COLO668 (cell line): Measurements from ENCODE around the gene ZNF17.
A peak's percentile ranks its signal among the peaks of the same experiment; 100 is the strongest.

Source experiments
- DNase-seq: peaks from one replicate; lab custom pipeline; 2025; ENCODE audit not compliant: unreplicated experiment; lab: John Stamatoyannopoulos, UW

Gene ZNF17

DNA sequence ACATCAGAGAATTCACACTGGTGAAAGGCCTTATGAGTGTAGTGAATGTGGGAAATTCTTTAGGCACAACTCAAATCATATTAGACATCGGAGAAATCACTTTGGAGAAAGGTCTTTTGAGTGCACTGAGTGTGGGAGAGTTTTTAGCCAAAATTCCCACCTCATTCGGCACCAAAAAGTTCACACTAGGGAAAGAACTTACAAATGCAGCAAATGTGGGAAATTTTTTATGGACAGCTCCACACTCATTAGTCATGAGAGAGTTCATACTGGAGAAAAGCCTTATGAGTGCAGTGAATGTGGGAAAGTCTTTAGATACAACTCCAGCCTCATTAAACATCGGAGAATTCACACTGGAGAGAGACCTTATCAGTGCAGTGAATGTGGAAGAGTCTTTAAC lies 10.1 kb downstream of the ZNF17 start:
- no peak for DNase-seq

DNA sequence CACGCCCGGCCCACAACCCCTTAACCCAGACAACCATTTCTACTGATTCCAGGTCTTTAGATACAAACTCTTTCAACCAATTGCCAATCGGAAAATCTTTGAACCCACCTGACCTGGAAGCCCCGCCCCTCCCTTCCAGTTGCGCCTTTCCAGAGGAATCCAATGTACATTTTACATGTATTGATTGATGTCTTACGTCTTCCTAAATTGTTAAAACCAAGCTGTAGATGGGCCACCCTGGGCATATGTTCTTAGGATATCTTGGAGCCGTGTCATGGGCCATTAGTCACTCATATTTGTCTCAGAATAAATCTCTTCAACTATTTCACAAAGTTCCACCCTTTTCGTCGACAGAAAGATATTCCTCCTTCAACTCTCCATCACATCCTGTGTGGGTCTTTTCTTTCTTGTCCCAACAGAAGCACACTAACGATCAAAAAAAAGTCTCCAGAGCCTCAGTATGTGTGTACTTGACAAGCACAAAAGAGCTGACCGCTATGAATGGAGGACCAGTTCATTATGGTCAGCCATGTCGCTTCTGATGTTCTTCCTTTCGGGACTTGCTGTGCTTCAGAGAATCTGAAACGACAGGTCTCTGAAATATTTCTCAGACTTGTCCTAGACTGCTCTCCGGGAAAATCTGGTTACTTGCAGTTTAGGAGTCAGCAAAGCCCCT lies 23.6 kb downstream of the ZNF17 start:
- DNase-seq, result no peak

DNA sequence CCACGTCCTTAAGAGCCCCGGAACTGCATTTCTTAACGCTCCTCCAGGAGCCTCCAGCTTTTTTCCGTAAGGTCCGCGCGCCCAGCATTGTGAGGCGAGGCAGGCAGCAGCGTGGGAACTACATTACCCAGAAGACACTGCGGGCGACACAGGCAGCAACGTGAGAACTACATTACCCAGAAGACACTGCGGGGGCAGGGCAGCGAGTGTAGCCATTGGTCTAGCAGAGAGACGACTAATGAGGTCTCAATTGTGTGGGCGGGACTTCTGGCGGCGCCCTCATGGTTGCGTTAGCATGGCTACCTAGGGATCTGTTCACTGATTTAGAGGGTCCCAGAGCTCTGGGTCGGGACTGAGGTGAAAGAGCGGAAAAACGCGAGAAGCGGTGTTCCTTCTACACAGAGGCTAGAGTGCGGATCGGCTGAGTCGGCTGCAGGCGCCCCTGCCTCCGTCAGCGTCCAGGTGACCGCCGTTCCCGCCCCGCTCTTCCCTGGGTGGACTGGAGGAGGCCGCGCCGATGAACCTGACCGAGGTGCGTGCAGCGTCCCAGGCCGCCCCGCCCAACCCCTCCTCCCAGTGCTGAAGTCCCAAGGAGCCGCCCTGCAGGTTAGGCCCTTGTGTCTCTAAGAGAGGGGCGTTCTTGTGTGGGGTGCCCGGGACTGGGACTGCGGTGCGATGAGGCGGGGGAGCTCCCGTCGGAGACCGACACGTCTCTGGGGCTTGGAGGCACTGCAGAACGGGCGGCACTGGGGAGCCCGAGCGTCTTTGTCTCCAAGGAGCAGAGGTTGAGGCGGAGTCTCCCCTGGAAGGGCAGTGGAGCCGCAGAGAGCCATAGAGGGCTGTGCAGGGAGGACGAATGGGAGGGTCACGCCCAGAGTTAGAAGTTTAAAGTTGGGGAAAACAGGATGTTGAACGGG lies 24.4 kb downstream of the ZNF17 start, which contains the start of gene ZNF749:
Gene ZNF749 (plus strand): TSS at position 264 of the 917 bp plus-strand sequence. CDS start 254 bp downstream, at position 518.
- DNase-seq, result peak; percentile 96

DNA sequence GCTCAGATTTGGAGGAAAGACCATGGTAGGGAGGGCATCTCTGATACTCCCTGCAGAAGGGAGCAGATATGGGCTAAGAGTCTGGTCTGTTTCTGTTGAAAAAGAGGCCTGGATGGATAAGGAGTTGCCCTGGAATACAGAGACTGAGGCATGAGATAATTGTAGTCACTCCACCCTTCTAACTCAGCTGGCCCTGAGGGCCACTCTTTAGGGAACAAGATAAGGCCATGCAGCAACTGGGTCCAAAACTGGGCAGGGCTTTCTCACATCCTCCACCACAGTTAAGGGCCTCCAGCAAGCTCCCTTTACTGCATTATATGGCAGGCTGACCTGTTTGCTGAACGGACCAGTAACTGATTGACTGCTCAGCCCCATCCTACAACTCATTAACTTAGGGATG lies 25.5 kb downstream of the ZNF17 start:
- DNase-seq, result no peak

DNA sequence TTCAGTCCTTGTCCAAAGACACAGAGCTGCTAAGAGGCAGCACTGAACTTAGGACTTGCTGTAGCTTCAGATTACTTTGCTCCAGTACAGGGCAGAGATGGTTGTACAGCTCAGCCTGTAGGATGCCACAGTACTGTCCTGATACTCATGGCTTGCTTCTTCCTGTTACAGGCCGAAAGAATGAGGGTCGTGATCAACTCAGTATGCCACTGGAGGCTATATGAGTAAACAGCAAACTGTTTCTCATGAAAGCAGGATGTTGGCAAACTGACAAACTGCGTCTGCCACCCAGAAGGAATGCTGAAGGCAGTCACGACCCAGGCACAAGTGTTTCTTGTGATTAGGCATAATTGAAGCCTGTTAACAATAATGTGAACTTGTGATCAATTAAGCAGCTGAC lies 27.0 kb downstream of the ZNF17 start:
- DNase-seq, result no peak

DNA sequence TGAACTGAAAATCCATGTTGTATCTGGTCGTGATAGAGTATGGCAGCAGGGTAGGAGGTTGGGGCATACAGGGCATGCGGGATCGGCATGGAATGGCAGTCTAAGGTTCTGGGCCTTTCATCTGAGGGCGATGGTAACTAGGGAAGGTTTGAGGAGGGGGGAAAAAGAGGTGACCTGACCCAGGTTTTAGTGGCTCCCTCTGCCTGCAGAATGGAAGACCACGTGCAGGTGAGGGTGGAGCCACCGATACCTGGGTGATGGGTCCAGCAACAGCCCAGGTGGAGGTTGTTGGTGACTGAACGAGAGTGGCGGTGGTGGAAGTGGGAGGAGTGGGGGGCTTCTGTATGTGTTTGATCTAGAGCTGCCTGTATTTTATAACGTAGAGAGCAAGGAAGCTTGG lies 28.0 kb downstream of the ZNF17 start:
- DNase-seq, result no peak

DNA sequence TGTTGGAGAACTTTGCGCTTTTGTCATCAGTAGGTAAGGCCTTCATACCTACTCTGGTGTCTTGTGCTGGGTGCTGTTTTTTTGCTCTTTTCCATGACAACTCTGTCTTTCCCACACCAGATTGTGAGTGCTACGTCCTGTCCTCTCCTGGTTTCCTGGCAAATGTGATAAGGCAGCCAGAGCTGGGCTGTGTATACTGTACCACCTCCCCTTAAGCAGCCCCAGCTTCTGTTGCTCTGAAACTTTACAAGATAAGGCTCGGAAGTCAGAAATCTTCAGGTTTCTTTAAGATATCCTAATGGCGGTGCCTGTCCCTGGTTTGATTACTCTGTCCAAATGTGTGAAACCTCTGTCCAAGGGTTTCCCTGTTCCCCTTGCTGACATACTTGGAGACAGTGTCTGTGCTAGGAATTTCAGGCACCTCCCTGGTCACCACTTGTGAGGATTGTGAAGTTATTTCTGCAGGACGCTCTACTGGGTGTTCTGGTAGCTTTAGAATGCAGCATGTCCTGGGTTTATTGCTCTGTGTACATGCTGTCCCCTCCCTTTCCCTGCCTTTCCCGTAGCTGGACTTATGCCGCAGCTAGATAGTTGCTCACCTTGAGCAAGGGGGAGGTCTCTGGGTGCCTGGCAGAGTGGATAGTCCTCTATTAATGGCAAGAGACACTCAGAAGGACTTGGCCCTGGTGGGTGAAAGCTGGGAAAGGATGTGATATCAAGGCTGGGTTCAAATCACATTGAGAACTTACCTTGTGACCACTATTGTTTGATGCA lies 31.2 kb downstream of the ZNF17 start:
- no peak for DNase-seq

DNA sequence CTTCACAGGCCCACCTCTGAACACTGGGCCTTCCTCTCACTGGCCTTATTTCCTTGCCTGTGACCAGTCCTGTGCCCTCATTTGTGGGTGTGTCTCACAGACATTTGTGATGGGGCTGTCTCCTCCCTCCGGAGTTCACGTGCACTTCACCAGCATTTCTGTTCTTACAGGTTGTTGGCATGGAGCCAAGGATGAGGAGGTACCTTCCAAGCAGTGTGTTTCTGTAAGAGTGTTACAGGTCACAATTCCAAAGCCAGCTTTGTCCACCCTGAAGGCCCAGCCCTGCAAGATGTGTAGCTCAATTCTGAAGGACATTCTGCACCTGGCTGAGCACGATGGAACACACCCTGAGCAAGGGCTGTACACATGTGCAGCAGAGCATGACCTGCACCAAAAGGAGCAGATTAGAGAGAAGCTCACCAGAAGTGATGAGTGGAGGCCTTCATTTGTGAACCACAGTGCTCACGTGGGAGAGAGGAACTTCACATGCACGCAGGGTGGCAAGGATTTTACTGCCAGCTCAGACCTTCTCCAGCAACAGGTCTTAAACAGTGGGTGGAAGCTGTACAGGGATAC lies 32.2 kb downstream of the ZNF17 start:
- no peak for DNase-seq

DNA sequence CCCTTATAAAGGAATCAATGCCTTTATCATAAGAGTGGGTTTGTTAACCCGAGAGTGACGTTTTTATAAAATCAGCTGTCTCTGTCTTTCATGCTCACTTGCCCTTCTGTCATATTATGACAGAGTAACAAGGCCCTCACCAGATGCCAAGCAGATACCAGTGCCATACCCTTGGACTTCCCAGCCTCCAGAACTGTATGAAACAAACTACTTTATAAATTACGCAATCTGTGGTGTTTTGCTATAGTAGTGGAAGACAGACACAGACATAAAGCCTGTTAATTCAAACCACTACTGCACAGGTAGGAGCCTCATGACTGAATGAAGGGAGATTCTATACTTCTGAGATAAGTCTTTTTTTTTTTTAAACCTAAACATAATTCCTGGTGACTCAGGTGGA lies 41.3 kb downstream of the ZNF17 start:
- DNase-seq, result no peak

DNA sequence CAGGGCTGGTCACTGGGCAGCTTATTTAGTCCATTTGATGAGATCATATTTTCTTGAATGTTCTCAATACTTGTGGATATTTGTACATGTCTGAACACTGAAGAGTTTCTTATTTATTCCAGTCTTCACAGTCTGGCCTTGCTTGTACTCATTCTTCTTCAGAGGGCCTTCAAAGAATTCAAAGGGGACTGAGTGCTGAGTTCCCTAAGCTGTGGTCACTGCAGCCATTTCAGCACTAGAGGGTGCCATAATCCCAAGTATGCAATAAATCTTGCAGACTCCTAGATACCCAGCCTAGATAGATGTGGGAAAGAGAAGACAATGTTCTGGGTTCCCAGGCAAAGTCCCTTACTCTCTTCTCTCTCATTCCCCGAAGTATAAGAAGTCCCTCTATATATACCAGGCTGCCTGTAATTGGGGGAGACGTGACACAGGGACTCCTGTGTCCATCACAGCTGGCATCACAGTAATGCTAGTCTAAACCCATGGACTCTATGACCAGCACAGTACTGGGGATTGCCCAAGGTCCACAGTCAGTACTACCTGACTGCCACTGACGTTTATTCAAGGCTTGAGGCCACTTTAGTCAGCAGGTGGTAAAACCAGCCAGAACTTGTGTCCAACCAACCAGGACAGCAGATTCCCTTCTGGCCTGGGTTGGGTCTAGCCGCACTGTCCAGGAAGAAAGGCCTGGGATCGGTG lies 54.9 kb downstream of the ZNF17 start:
- DNase-seq, result peak; percentile 14

DNA sequence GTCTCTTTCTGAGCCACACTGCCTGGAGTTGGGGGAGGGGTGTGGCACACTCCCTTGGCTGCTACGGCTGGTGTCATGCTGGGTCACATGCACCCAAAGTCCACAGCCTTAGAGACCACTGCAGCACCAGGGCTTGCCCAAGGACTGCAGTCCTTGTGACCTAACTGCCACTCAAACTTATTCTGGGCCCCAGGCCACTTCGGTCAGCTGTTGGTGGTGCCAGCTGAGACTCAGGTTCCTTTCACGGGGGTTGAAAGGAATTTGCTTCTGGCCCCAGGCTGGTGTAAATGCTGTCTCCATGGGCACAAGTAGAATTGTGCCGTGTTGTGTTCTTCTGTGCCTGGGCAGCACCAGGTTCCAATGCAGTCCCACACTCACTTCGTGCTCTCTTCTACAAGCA lies 55.5 kb downstream of the ZNF17 start:
- DNase-seq, result no peak
